ENCODE results near the gene SGK2.

GRCh38 chr20:43549416-43550065, 9.3 kb upstream of the SGK2 start:
- no peak for TF ChIP-seq CTCF (IDR thresholded peaks at IDR 0.05)
- no peak for TF ChIP-seq EP300 (IDR thresholded peaks at IDR 0.05)
- TF ChIP-seq POLR2A (IDR thresholded peaks at IDR 0.05): no peak
